Neural progenitor cell (in vitro differentiated cells): Measurements from ENCODE around the gene P2RX3. TPM values are rescaled to one million over a fixed set of nuclear protein-coding genes. Genes with fewer than 3 reads are reported as not detected.

Source experiments
- DNase-seq: peaks from one replicate; pipeline ENCODE4 v3.0.0-alpha.2; 2016; ENCODE audit warnings: low spot score
- H2AFZ ChIP-seq: fragments of 200-600 bp; sonication (generic); replicated peaks from 2 replicates; pipeline ENCODE4 v1.6.1; 2016; ENCODE audit warnings: antibody characterized with exemption
- H3F3A ChIP-seq: fragments of 200-600 bp; sonication (generic); 2 replicates; pipeline ENCODE4 v1.6.1; 2016; ENCODE audit warnings: antibody characterized with exemption, low read depth
- H3K27ac ChIP-seq: fragments of 200-600 bp; sonication (generic); 2 replicates; pipeline ENCODE4 v1.5.1; 2016; ENCODE audit warnings: mild to moderate bottlenecking
- H3K27me3 ChIP-seq: fragments of 200-600 bp; sonication (generic); 2 replicates; pipeline ENCODE4 v1.6.1; 2016; ENCODE audit warnings: mild to moderate bottlenecking, moderate library complexity
- H3K36me3 ChIP-seq: fragments of 200-600 bp; sonication (generic); 2 replicates; pipeline ENCODE4 v1.5.1; 2016
- H3K4me1 ChIP-seq: fragments of 200-600 bp; sonication (generic); 2 replicates; pipeline ENCODE4 v1.6.1; 2016; ENCODE audit warnings: mixed run types
- H3K4me2 ChIP-seq: fragments of 200-600 bp; sonication (generic); 2 replicates; pipeline ENCODE4 v1.6.1; 2016
- H3K4me3 ChIP-seq: fragments of 200-600 bp; sonication (generic); 2 replicates; pipeline ENCODE4 v1.5.1; 2016
- H3K79me2 ChIP-seq: fragments of 200-600 bp; sonication (generic); 2 replicates; pipeline ENCODE4 v1.6.1; 2016; ENCODE audit warnings: low read depth
- H3K9ac ChIP-seq: fragments of 200-600 bp; sonication (generic); 2 replicates; pipeline ENCODE4 v1.6.1; 2016
- H3K9me3 ChIP-seq: fragments of 200-600 bp; sonication (generic); 2 replicates; pipeline ENCODE4 v1.5.1; 2016; ENCODE audit warnings: low read depth
- H4K20me1 ChIP-seq: fragments of 200-600 bp; sonication (generic); 2 replicates; pipeline ENCODE4 v1.6.1; 2016; ENCODE audit warnings: low read depth
- H3K27ac Mint-ChIP-seq: 3 replicates; pipeline ENCODE4 v1.8.0; 2021; ENCODE audit warnings: mixed read lengths
- H3K27me3 Mint-ChIP-seq: 2 replicates; pipeline ENCODE4 v1.8.0; 2022; ENCODE audit warnings: low read depth, mild to moderate bottlenecking, inconsistent platforms, moderate library complexity, mixed read lengths; ENCODE audit not compliant: insufficient read depth
- H3K36me3 Mint-ChIP-seq: 3 replicates; pipeline ENCODE4 v1.8.0; 2021; ENCODE audit warnings: mixed read lengths
- H3K4me1 Mint-ChIP-seq: 3 replicates; pipeline ENCODE4 v1.8.0; 2021; ENCODE audit warnings: mixed read lengths
- H3K4me3 Mint-ChIP-seq: 3 replicates; pipeline ENCODE4 v1.8.0; 2021; ENCODE audit warnings: mild to moderate bottlenecking, moderate library complexity, mixed read lengths
- H3K9me3 Mint-ChIP-seq: 3 replicates; pipeline ENCODE4 v1.8.0; 2020; ENCODE audit warnings: mixed read lengths
- CTCF ChIP-seq: fragments of 200-600 bp; sonication (generic); IDR thresholded peaks from 2 replicates; pipeline ENCODE4 v1.5.1; 2017; ENCODE audit warnings: antibody characterized with exemption, mild to moderate bottlenecking
- EZH2 ChIP-seq: fragments of 200-600 bp; sonication (generic); IDR thresholded peaks from 2 replicates; pipeline ENCODE4 v1.6.1; 2017; ENCODE audit warnings: antibody characterized with exemption, mild to moderate bottlenecking, moderate library complexity
- EZH2phosphoT487 ChIP-seq: fragments of 200-600 bp; sonication (generic); IDR thresholded peaks from 2 replicates; pipeline ENCODE4 v1.6.1; 2017; ENCODE audit warnings: antibody characterized with exemption
- total RNA-seq: library from RNA; depleted of rRNA; stranded (reverse); fragments of >200 nt; gene quantifications from 2 replicates; pipeline ENCODE4 v1.2.3, GENCODE V29; 2015; ENCODE audit warnings: low replicate concordance

Gene P2RX3
- total RNA-seq, 1 donor from 2014 or later = 2.4 TPM

- H3K4me3 Mint-ChIP-seq = no peak overlapping the region
- peaks cover 29% of the 10 kb centered on the region for H3K27me3 ChIP-seq
Observed at GRCh38 chr11:57387289-57388030, 49.3 kb downstream of the P2RX3 start.

GRCh38 chr11:57390535-57390934 is 52.4 kb downstream of the P2RX3 start, which contains the start of gene PRG2:
Gene PRG2, minus strand, starts transcription at chr11:57390650. Its CDS starts 706 bp downstream, at chr11:57389944.
- Mint-ChIP-seq H3K27me3 (peaks cover 2% of the 10 kb centered on the region), H3K27ac (no peak within 1 kb of the TSS)

More at GRCh38 chr11:57387289-57388030, 49.3 kb downstream of the P2RX3 start:
- Histone ChIP-seq H3K36me3 (no peaks in the 10 kb centered on the region), H3F3A (no peaks in the 10 kb centered on the region), H3K27ac (no peak overlapping the region), H4K20me1 (no peaks in the 10 kb centered on the region), H3K4me2 (no peak overlapping the region), H3K4me1 (no peaks in the 10 kb centered on the region), H3K79me2 (no peaks in the 10 kb centered on the region), H3K9me3 (no peaks in the 10 kb centered on the region), H2AFZ (no peak overlapping the region), H3K4me3 (no peak overlapping the region), H3K9ac (no peak overlapping the region)
- Mint-ChIP-seq H3K27ac (no peak overlapping the region), H3K36me3 (no peaks in the 10 kb centered on the region), H3K27me3 (peaks cover 2% of the 10 kb centered on the region), H3K4me1 (peaks cover 2% of the 10 kb centered on the region), H3K9me3 (no peaks in the 10 kb centered on the region)
- no peak for DNase-seq
- TF ChIP-seq EZH2phosphoT487 = no peak
- no peak for TF ChIP-seq CTCF
- TF ChIP-seq EZH2 = no peak

GRCh38 chr11:57391111-57391510 is 53.0 kb downstream of the P2RX3 start:
- Mint-ChIP-seq H3K27me3 (peaks cover 2% of the 10 kb centered on the region), H3K4me1 (peaks cover 2% of the 10 kb centered on the region), H3K36me3 (no peaks in the 10 kb centered on the region), H3K27ac (no peak overlapping the region), H3K9me3 (no peaks in the 10 kb centered on the region), H3K4me3 (no peak overlapping the region)
- Histone ChIP-seq H2AFZ (no peak overlapping the region), H3F3A (no peaks in the 10 kb centered on the region), H3K27me3 (peaks cover 29% of the 10 kb centered on the region), H3K4me2 (no peak overlapping the region), H3K79me2 (no peaks in the 10 kb centered on the region), H3K36me3 (no peaks in the 10 kb centered on the region), H3K4me3 (no peak overlapping the region), H3K27ac (no peak overlapping the region), H4K20me1 (no peaks in the 10 kb centered on the region), H3K9me3 (no peaks in the 10 kb centered on the region), H3K9ac (no peak overlapping the region), H3K4me1 (no peaks in the 10 kb centered on the region)
- no peak for DNase-seq
- no peak for TF ChIP-seq EZH2
- TF ChIP-seq EZH2phosphoT487 = no peak
- no peak for TF ChIP-seq CTCF

More at GRCh38 chr11:57390535-57390934, 52.4 kb downstream of the P2RX3 start, which contains the start of gene PRG2:
- Histone ChIP-seq H3K9me3 (no peaks in the 10 kb centered on the region), H2AFZ (no peak within 1 kb of the TSS), H3K4me1 (no peaks in the 10 kb centered on the region), H3K79me2 (no peaks in the 10 kb centered on the region), H3F3A (no peaks in the 10 kb centered on the region), H3K4me2 (no peak within 1 kb of the TSS), H3K27me3 (peaks cover 29% of the 10 kb centered on the region), H3K4me3 (no peak within 1 kb of the TSS), H3K27ac (no peak within 1 kb of the TSS), H4K20me1 (no peaks in the 10 kb centered on the region), H3K9ac (no peak within 1 kb of the TSS), H3K36me3 (no peaks in the 10 kb centered on the region)
- H3K36me3 Mint-ChIP-seq = no peaks in the 10 kb centered on the region
- no peak within 1 kb of the TSS for H3K4me3 Mint-ChIP-seq
- peaks cover 2% of the 10 kb centered on the region for H3K4me1 Mint-ChIP-seq
- no peaks in the 10 kb centered on the region for H3K9me3 Mint-ChIP-seq
- no peak for DNase-seq
- TF ChIP-seq EZH2phosphoT487 (no peak), EZH2 (no peak), CTCF (no peak)
